ENCODE results near the gene INPP4B. TPM values are rescaled to one million over a fixed set of nuclear protein-coding genes. Genes with fewer than 3 reads are reported as not detected.

The INPP4B gene
- total and polyA plus RNA-seq, 2 donors (not counting 1 experiment from before 2014, with no cell fraction given), result 19.7 to 22.2 TPM

DNA sequence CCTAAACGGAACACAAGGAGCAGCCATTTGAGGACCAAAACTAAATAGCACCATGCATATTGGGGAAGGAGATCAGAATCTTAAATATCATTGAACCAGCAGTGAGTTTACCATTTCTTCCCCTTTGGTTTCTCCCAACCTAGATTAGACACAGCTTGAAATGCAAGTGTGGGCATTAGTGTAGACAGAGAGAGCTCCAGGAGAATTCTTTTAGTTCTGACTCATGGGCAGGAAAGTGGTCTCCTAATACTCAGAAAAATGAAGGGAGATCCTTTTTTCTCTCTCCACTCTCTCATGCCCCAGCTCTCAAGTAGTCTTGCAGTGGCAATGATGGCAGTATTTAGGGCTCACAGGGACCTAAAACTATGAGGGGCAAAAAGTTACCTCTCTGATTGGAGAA is 567.9 kb downstream of the INPP4B start:
- H3K9me3 ChIP-seq (ENCODE audit: control insufficient read depth, insufficient read depth, low read depth, low read length), result no peaks in the 10 kb centered on the region
- H3K4me3 ChIP-seq (replicated peaks in 1 of 4; ENCODE audit: control extremely low read depth in 1 of 4, insufficient read depth in 1 of 4, low read depth in 3 of 4, low read length in 4 of 4), result no peak overlapping the region
- TF ChIP-seq, protein P1, sequence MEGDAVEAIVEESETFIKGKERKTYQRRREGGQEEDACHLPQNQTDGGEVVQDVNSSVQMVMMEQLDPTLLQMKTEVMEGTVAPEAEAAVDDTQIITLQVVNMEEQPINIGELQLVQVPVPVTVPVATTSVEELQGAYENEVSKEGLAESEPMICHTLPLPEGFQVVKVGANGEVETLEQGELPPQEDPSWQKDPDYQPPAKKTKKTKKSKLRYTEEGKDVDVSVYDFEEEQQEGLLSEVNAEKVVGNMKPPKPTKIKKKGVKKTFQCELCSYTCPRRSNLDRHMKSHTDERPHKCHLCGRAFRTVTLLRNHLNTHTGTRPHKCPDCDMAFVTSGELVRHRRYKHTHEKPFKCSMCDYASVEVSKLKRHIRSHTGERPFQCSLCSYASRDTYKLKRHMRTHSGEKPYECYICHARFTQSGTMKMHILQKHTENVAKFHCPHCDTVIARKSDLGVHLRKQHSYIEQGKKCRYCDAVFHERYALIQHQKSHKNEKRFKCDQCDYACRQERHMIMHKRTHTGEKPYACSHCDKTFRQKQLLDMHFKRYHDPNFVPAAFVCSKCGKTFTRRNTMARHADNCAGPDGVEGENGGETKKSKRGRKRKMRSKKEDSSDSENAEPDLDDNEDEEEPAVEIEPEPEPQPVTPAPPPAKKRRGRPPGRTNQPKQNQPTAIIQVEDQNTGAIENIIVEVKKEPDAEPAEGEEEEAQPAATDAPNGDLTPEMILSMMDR (conservative IDR thresholded peaks at IDR 0.05 in 1 of 2, IDR thresholded peaks at IDR 0.05 in 1 of 2; ENCODE audit: low read depth in 1 of 2, low read length in 2 of 2), result no peak
- TF ChIP-seq EZH2 (IDR thresholded peaks at IDR 0.05; ENCODE audit: low read length, missing control alignments), result no peak
- H3K27ac ChIP-seq (ENCODE audit: insufficient read depth, low read length), result no peak overlapping the region
- no peaks in the 10 kb centered on the region for H3K27me3 ChIP-seq (ENCODE audit: control insufficient read depth, insufficient read depth, low read length)
- no peaks in the 10 kb centered on the region for H3K79me2 ChIP-seq (ENCODE audit: control insufficient read depth, insufficient read depth, low read length)
- H2AFZ ChIP-seq (ENCODE audit: low read length), result no peak overlapping the region
- peaks cover 11% of the 10 kb centered on the region for H3K4me1 ChIP-seq (ENCODE audit: control insufficient read depth, extremely low read depth, insufficient read depth, low read length)
- no peak overlapping the region for H3K4me2 ChIP-seq (ENCODE audit: extremely low read depth, insufficient read depth, low read length)
- no peaks in the 10 kb centered on the region for H4K20me1 ChIP-seq (ENCODE audit: control insufficient read depth, extremely low read depth, insufficient read depth, low read length)
- H3K9ac ChIP-seq (ENCODE audit: insufficient read depth, low read length), result no peak overlapping the region
- DNase-seq (ENCODE audit: low read depth in 2 of 2), result peak in 1 of 2 donors; percentile 62
- H3K36me3 ChIP-seq (ENCODE audit: control insufficient read depth, insufficient read depth, low read length), result no peaks in the 10 kb centered on the region

DNA sequence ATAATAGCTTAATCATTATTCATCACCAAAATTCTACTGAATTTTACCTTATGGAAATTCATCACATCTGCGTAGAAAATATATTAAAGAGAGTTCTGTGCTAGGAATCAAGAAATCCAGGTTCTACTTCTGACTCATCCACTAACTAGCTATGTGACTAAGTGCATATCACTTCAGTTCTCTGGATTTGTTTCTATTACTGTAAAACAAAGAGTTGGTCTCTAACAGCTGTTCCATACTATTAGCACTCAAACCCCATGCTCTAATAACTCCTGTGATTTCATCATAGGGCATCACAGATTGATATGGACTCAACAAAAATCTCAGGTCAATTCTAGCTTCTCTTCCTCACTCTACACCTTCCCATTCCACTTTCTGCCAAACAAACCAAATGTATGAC is 572.0 kb downstream of the INPP4B start:
- peak overlapping the region; percentile 55 for H3K27ac ChIP-seq (ENCODE audit: insufficient read depth, low read length)
- H3K9ac ChIP-seq (ENCODE audit: insufficient read depth, low read length), result no peak overlapping the region
- DNase-seq (ENCODE audit: low read depth in 2 of 2), result peak; percentile 82 to 91
- H3K9me3 ChIP-seq (ENCODE audit: control insufficient read depth, insufficient read depth, low read depth, low read length), result no peaks in the 10 kb centered on the region
- no peaks in the 10 kb centered on the region for H3K36me3 ChIP-seq (ENCODE audit: control insufficient read depth, insufficient read depth, low read length)
- TF ChIP-seq, protein P1 (conservative IDR thresholded peaks at IDR 0.05 in 1 of 2, IDR thresholded peaks at IDR 0.05 in 1 of 2; ENCODE audit: low read depth in 1 of 2, low read length in 2 of 2), result no peak
- no peak for TF ChIP-seq EZH2 (IDR thresholded peaks at IDR 0.05; ENCODE audit: low read length, missing control alignments)
- H3K4me3 ChIP-seq (replicated peaks in 1 of 4; ENCODE audit: control extremely low read depth in 1 of 4, insufficient read depth in 1 of 4, low read depth in 3 of 4, low read length in 4 of 4), result no peak overlapping the region
- no peak overlapping the region for H3K4me2 ChIP-seq (ENCODE audit: extremely low read depth, insufficient read depth, low read length)
- no peaks in the 10 kb centered on the region for H3K27me3 ChIP-seq (ENCODE audit: control insufficient read depth, insufficient read depth, low read length)
- H4K20me1 ChIP-seq (ENCODE audit: control insufficient read depth, extremely low read depth, insufficient read depth, low read length), result no peaks in the 10 kb centered on the region
- peaks cover 11% of the 10 kb centered on the region for H3K4me1 ChIP-seq (ENCODE audit: control insufficient read depth, extremely low read depth, insufficient read depth, low read length)
- no peak overlapping the region for H2AFZ ChIP-seq (ENCODE audit: low read length)
- no peaks in the 10 kb centered on the region for H3K79me2 ChIP-seq (ENCODE audit: control insufficient read depth, insufficient read depth, low read length)

DNA sequence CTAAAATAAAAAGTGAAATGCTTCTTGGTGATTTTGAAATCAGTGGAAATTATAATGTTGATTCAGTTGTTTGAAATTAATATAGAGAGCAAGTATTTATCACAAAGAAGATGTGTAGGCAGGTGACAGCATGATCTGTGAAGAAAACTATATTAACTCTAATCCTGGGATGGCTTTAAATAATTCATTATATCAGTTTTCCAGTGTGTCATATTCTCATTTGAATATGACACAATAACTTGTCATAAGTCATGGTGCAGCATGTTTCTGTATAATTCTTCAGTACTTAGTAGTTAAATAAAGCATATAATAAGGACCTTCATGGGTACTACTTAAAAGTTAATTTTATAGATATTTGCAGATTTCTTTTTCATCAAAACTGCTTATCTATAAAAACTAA is 573.6 kb downstream of the INPP4B start:
- H3K9me3 ChIP-seq (ENCODE audit: control insufficient read depth, insufficient read depth, low read depth, low read length), result no peaks in the 10 kb centered on the region
- no peaks in the 10 kb centered on the region for H3K79me2 ChIP-seq (ENCODE audit: control insufficient read depth, insufficient read depth, low read length)
- H3K9ac ChIP-seq (ENCODE audit: insufficient read depth, low read length), result no peak overlapping the region
- no peaks in the 10 kb centered on the region for H3K27me3 ChIP-seq (ENCODE audit: control insufficient read depth, insufficient read depth, low read length)
- no peak overlapping the region for H2AFZ ChIP-seq (ENCODE audit: low read length)
- DNase-seq (ENCODE audit: low read depth in 2 of 2), result no peak
- peaks cover 11% of the 10 kb centered on the region for H3K4me1 ChIP-seq (ENCODE audit: control insufficient read depth, extremely low read depth, insufficient read depth, low read length)
- H3K4me3 ChIP-seq (replicated peaks in 1 of 4; ENCODE audit: control extremely low read depth in 1 of 4, insufficient read depth in 1 of 4, low read depth in 3 of 4, low read length in 4 of 4), result no peak overlapping the region
- no peak overlapping the region for H3K4me2 ChIP-seq (ENCODE audit: extremely low read depth, insufficient read depth, low read length)
- no peaks in the 10 kb centered on the region for H4K20me1 ChIP-seq (ENCODE audit: control insufficient read depth, extremely low read depth, insufficient read depth, low read length)
- H3K27ac ChIP-seq (ENCODE audit: insufficient read depth, low read length), result no peak overlapping the region
- TF ChIP-seq, protein P1 (conservative IDR thresholded peaks at IDR 0.05 in 1 of 2, IDR thresholded peaks at IDR 0.05 in 1 of 2; ENCODE audit: low read depth in 1 of 2, low read length in 2 of 2), result no peak
- TF ChIP-seq EZH2 (IDR thresholded peaks at IDR 0.05; ENCODE audit: low read length, missing control alignments), result no peak
- H3K36me3 ChIP-seq (ENCODE audit: control insufficient read depth, insufficient read depth, low read length), result no peaks in the 10 kb centered on the region

All from fibroblast of lung (primary cell).